Fibroblast of lung (primary cell): ENCODE measurements around the gene CLCF1. TPM values are rescaled to one million over a fixed set of nuclear protein-coding genes. Genes with fewer than 3 reads are reported as not detected.
A peak's percentile ranks its signal among the peaks of the same experiment; 100 is the strongest.

Experiments
- DNase-seq, 2 donors: peaks; one replicate each; pipeline versions ENCODE4 v3.0.0 to v3.0.0-alpha.2; 2010; ENCODE audit warnings: low read depth in 2 of 2
- H2AFZ ChIP-seq: 2 replicates; pipeline ENCODE4 v1.5.1; 2012; ENCODE audit warnings: low read length, control low read depth, inconsistent platforms
- H3K27ac ChIP-seq: 2 replicates; pipeline ENCODE4 v1.5.1; 2011; ENCODE audit warnings: low read length, control low read depth; ENCODE audit not compliant: insufficient read depth
- H3K27me3 ChIP-seq: 2 replicates; pipeline ENCODE4 v1.5.1; 2011; ENCODE audit warnings: mild to moderate bottlenecking, low read length; ENCODE audit not compliant: control insufficient read depth, insufficient read depth
- H3K36me3 ChIP-seq: 2 replicates; pipeline ENCODE4 v1.5.1; 2011; ENCODE audit warnings: low read length; ENCODE audit not compliant: control insufficient read depth, insufficient read depth
- H3K4me1 ChIP-seq: 2 replicates; pipeline ENCODE4 v1.5.1; 2011; ENCODE audit warnings: low read length; ENCODE audit not compliant: control insufficient read depth, insufficient read depth; ENCODE audit errors: extremely low read depth
- H3K4me2 ChIP-seq: 2 replicates; pipeline ENCODE4 v1.5.1; 2011; ENCODE audit warnings: low read length, control low read depth; ENCODE audit not compliant: insufficient read depth; ENCODE audit errors: extremely low read depth
- H3K4me3 ChIP-seq, 4 experiments: fragments of 200-600 bp in 1 of 4; sonication (generic) in 1 of 4; replicated peaks in 1 of 4; 2 replicates each; pipeline ENCODE4 v1.5.1; 2011 to 2016; ENCODE audit warnings: low read length in 4 of 4, low read depth in 3 of 4, mild to moderate bottlenecking in 3 of 4, control low read depth in 2 of 4, inconsistent platforms in 1 of 4, mixed read lengths in 1 of 4; ENCODE audit not compliant: insufficient read depth in 1 of 4; ENCODE audit errors: control extremely low read depth in 1 of 4
- H3K79me2 ChIP-seq: 2 replicates; pipeline ENCODE4 v1.5.1; 2012; ENCODE audit warnings: mild to moderate bottlenecking, low read length, inconsistent platforms; ENCODE audit not compliant: control insufficient read depth, insufficient read depth
- H3K9ac ChIP-seq: 2 replicates; pipeline ENCODE4 v1.5.1; 2011; ENCODE audit warnings: mild to moderate bottlenecking, low read length, control low read depth; ENCODE audit not compliant: insufficient read depth
- H3K9me3 ChIP-seq: 2 replicates; pipeline ENCODE4 v1.5.1; 2012; ENCODE audit warnings: low read depth, low read length; ENCODE audit not compliant: control insufficient read depth, insufficient read depth
- H4K20me1 ChIP-seq: 2 replicates; pipeline ENCODE4 v1.5.1; 2011; ENCODE audit warnings: low read length; ENCODE audit not compliant: control insufficient read depth, insufficient read depth; ENCODE audit errors: extremely low read depth
- CTCF ChIP-seq, 2 donors: IDR thresholded peaks in 1 of 2; conservative IDR thresholded peaks in 1 of 2; 1 replicate in 1 of 2; 2 replicates in 1 of 2; pipeline ENCODE4 v1.5.1; 2011 to 2012; ENCODE audit warnings: low read length in 2 of 2, control low read depth in 1 of 2, inconsistent platforms in 1 of 2, low read depth in 1 of 2, mild to moderate bottlenecking in 1 of 2
- EZH2 ChIP-seq: IDR thresholded peaks from 2 replicates; pipeline ENCODE4 v1.5.1; 2012; ENCODE audit warnings: low read length, control low read depth, mild to moderate bottlenecking; ENCODE audit errors: missing control alignments
- polyA plus RNA-seq, 2 donors: library from polyadenylated mRNA; depleted of rRNA in 1 of 2; stranded (reverse) in 1 of 2; unstranded in 1 of 2; fragments of >200 nt; gene quantifications; 2 replicates each; pipeline ENCODE4 v1.2.1, GENCODE V29; 2011 to 2012; ENCODE audit warnings: missing spikeins in 1 of 2
- total RNA-seq: library from RNA; depleted of rRNA; stranded (reverse); fragments of >200 nt; gene quantifications from 2 replicates; pipeline ENCODE4 v1.2.1, GENCODE V29; 2014

Gene CLCF1
- total and polyA plus RNA-seq, 2 donors (not counting 1 experiment from before 2014, with no cell fraction given) = 2.3 to 6.0 TPM

- no peaks in the 10 kb centered on the region for H3K36me3 ChIP-seq
- H3K4me2 ChIP-seq = no peak overlapping the region
- peaks cover 5% of the 10 kb centered on the region for H3K4me1 ChIP-seq
- H3K27me3 ChIP-seq = no peaks in the 10 kb centered on the region
- H3K9ac ChIP-seq = no peak overlapping the region
- no peak overlapping the region for H3K4me3 ChIP-seq
- no peaks in the 10 kb centered on the region for H3K79me2 ChIP-seq
- H2AFZ ChIP-seq = no peak overlapping the region
- no peak overlapping the region for H3K27ac ChIP-seq
- TF ChIP-seq CTCF (conservative IDR thresholded peaks at IDR 0.05 in 1 of 2, IDR thresholded peaks at IDR 0.05 in 1 of 2; ENCODE audit: low read depth in 1 of 2, low read length in 2 of 2) (no peak), EZH2 (no peak)
- DNase-seq = peak; percentile 43 to 55
- no peaks in the 10 kb centered on the region for H4K20me1 ChIP-seq
- H3K9me3 ChIP-seq = no peaks in the 10 kb centered on the region
These were observed 11.5 kb upstream of the CLCF1 start for GRCh38 chr11:67384851-67385366.

- DNase-seq = peak; percentile 57 to 75
- no peak overlapping the region for H3K4me2 ChIP-seq
- TF ChIP-seq EZH2 = no peak
- TF ChIP-seq CTCF (conservative IDR thresholded peaks at IDR 0.05 in 1 of 2, IDR thresholded peaks at IDR 0.05 in 1 of 2; ENCODE audit: low read depth in 1 of 2, low read length in 2 of 2) = peak; percentile 99
These were observed 9.1 kb upstream of the CLCF1 start for GRCh38 chr11:67382276-67383136.

GRCh38 chr11:67381244-67381972, 8.0 kb upstream of the CLCF1 start:
- Histone ChIP-seq H4K20me1 (no peaks in the 10 kb centered on the region), H3K9me3 (no peaks in the 10 kb centered on the region), H3K4me3 (no peak overlapping the region), H3K27ac (no peak overlapping the region), H3K4me2 (no peak overlapping the region), H3K27me3 (no peaks in the 10 kb centered on the region), H3K9ac (no peak overlapping the region), H3K4me1 (peaks cover 10% of the 10 kb centered on the region), H2AFZ (no peak overlapping the region), H3K36me3 (no peaks in the 10 kb centered on the region), H3K79me2 (no peaks in the 10 kb centered on the region)
- TF ChIP-seq CTCF (conservative IDR thresholded peaks at IDR 0.05 in 1 of 2, IDR thresholded peaks at IDR 0.05 in 1 of 2; ENCODE audit: low read depth in 1 of 2, low read length in 2 of 2) = no peak
- no peak for TF ChIP-seq EZH2
- DNase-seq = no peak

More at GRCh38 chr11:67382276-67383136, 9.1 kb upstream of the CLCF1 start:
- Histone ChIP-seq H2AFZ (no peak overlapping the region), H3K27me3 (no peaks in the 10 kb centered on the region), H3K9ac (no peak overlapping the region), H4K20me1 (no peaks in the 10 kb centered on the region), H3K36me3 (no peaks in the 10 kb centered on the region), H3K4me3 (no peak overlapping the region), H3K9me3 (no peaks in the 10 kb centered on the region), H3K27ac (no peak overlapping the region), H3K79me2 (no peaks in the 10 kb centered on the region), H3K4me1 (peaks cover 10% of the 10 kb centered on the region)
